CD14-positive monocyte (primary cell): Measurements from ENCODE around the gene PDE4D. TPM values are rescaled to one million over a fixed set of nuclear protein-coding genes. Genes with fewer than 3 reads are reported as not detected.

Source experiments
- DNase-seq, 3 donors: peaks; one replicate each; pipeline ENCODE4 v3.0.0-alpha.2; 2011 to 2022
- H2AFZ ChIP-seq: 2 replicates; pipeline ENCODE4 v1.6.0; 2012; ENCODE audit warnings: mild to moderate bottlenecking, low read depth, low read length, inconsistent platforms; ENCODE audit not compliant: insufficient read depth, poor library complexity, severe bottlenecking
- H3K27ac ChIP-seq, 2 donors: 1 replicate in 1 of 2; 2 replicates in 1 of 2; pipeline ENCODE4 v1.5.1; 2012 to 2013; ENCODE audit warnings: low read length in 2 of 2, control low read depth in 1 of 2, inconsistent platforms in 1 of 2, low read depth in 1 of 2, mild to moderate bottlenecking in 1 of 2
- H3K27me3 ChIP-seq, 2 donors: one replicate each; pipeline versions ENCODE4 v1.6.0 to v1.6.1; 2011 to 2013; ENCODE audit warnings: low read length in 2 of 2; ENCODE audit not compliant: control insufficient read depth in 2 of 2, insufficient read depth in 2 of 2
- H3K36me3 ChIP-seq, 2 donors: replicated peaks in 1 of 2; 1 replicate in 1 of 2; 2 replicates in 1 of 2; pipeline versions ENCODE4 v1.5.1 to v1.6.1; 2012 to 2013; ENCODE audit warnings: low read length in 2 of 2, control low read depth in 1 of 2, inconsistent platforms in 1 of 2, mild to moderate bottlenecking in 1 of 2; ENCODE audit not compliant: insufficient read depth in 2 of 2, control insufficient read depth in 1 of 2
- H3K4me1 ChIP-seq, 2 donors: 1 replicate in 1 of 2; 2 replicates in 1 of 2; pipeline versions ENCODE4 v1.5.1 to v1.6.1; 2012 to 2013; ENCODE audit warnings: low read length in 2 of 2, control low read depth in 1 of 2, inconsistent platforms in 1 of 2, mild to moderate bottlenecking in 1 of 2, moderate library complexity in 1 of 2; ENCODE audit not compliant: insufficient read depth in 2 of 2, control insufficient read depth in 1 of 2
- H3K4me2 ChIP-seq: replicated peaks from 2 replicates; pipeline ENCODE3; 2012; ENCODE audit warnings: low read length, moderate library complexity, mild to moderate bottlenecking; ENCODE audit not compliant: poor library complexity, severe bottlenecking; ENCODE audit errors: extremely low read depth
- H3K4me3 ChIP-seq, 3 experiments: fragments of 200-600 bp in 1 of 3; sonication (generic) in 1 of 3; replicated peaks in 1 of 3; 1 replicate in 2 of 3; 2 replicates in 1 of 3; pipeline ENCODE4 v1.5.1; 2011 to 2013; ENCODE audit warnings: low read length in 3 of 3, mild to moderate bottlenecking in 3 of 3, control low read depth in 2 of 3, low read depth in 2 of 3, inconsistent platforms in 1 of 3, moderate library complexity in 1 of 3
- H3K79me2 ChIP-seq: 2 replicates; pipeline ENCODE4 v1.6.0; 2012; ENCODE audit warnings: mild to moderate bottlenecking, control low read depth, inconsistent platforms, low read length, moderate library complexity; ENCODE audit not compliant: insufficient read depth
- H3K9ac ChIP-seq: 2 replicates; pipeline ENCODE4 v1.6.0; 2017; ENCODE audit warnings: low read length, mild to moderate bottlenecking; ENCODE audit not compliant: insufficient read depth, poor library complexity, severe bottlenecking
- H3K9me3 ChIP-seq, 2 donors: replicated peaks in 1 of 2; 1 replicate in 1 of 2; 2 replicates in 1 of 2; pipeline versions ENCODE4 v1.5.1 to v1.6.1; 2012 to 2013; ENCODE audit warnings: low read length in 2 of 2, control low read depth in 1 of 2; ENCODE audit not compliant: control insufficient read depth in 1 of 2, insufficient read depth in 1 of 2
- H4K20me1 ChIP-seq: 2 replicates; pipeline ENCODE4 v1.6.0; 2012; ENCODE audit warnings: mild to moderate bottlenecking, low read length, control low read depth, moderate library complexity; ENCODE audit not compliant: insufficient read depth
- H3K27ac Mint-ChIP-seq, 7 donors: one replicate each; pipeline ENCODE4 v1.8.0; 2020; ENCODE audit warnings: mild to moderate bottlenecking in 7 of 7, mixed read lengths in 7 of 7, moderate library complexity in 6 of 7, inconsistent platforms in 2 of 7
- H3K27me3 Mint-ChIP-seq, 3 donors: one replicate each; pipeline ENCODE4 v1.8.0; 2021 to 2022; ENCODE audit warnings: low read depth in 3 of 3, mild to moderate bottlenecking in 3 of 3, mixed read lengths in 3 of 3, moderate library complexity in 3 of 3, inconsistent platforms in 1 of 3
- H3K36me3 Mint-ChIP-seq, 2 donors: one replicate each; pipeline ENCODE4 v1.8.0; 2020; ENCODE audit warnings: mixed read lengths in 2 of 2, inconsistent platforms in 1 of 2, mild to moderate bottlenecking in 1 of 2
- H3K4me1 Mint-ChIP-seq: one replicate; pipeline ENCODE4 v1.8.0; 2020; ENCODE audit warnings: mild to moderate bottlenecking, mixed read lengths
- H3K4me3 Mint-ChIP-seq, 2 donors: one replicate each; pipeline ENCODE4 v1.8.0; 2020; ENCODE audit warnings: mild to moderate bottlenecking in 2 of 2, mixed read lengths in 2 of 2, moderate library complexity in 1 of 2
- H3K9me3 Mint-ChIP-seq, 7 donors: one replicate each; pipeline ENCODE4 v1.8.0; 2020 to 2022; ENCODE audit warnings: mixed read lengths in 7 of 7, mild to moderate bottlenecking in 6 of 7, moderate library complexity in 6 of 7, inconsistent platforms in 2 of 7
- WGBS: methylation state at CpG from one replicate; pipeline ENCODE4 v1.1.5; 2013; ENCODE audit warnings: missing lambda C conversion rate; ENCODE audit not compliant: insufficient coverage; 5-methylcytosine and 5-hydroxymethylcytosine counted together
- intact Hi-C, 2 donors: fragments of 100-400 bp; cut with micrococcal nuclease; formaldehyde crosslinking; loops; one replicate each; pipeline versions ENCODE4 v1.15.0 to v1.15.1; 2023
- polyA plus RNA-seq, 3 donors: library from polyadenylated mRNA; depleted of rRNA in 1 of 3; unstranded in 2 of 3; stranded (reverse) in 1 of 3; fragments of 300-500 nt in 2 of 3; fragments of >200 nt in 1 of 3; fragmentation: Illumina TruSeq in 2 of 3; gene quantifications; 1 replicate in 2 of 3; 2 replicates in 1 of 3; pipeline ENCODE4 v1.2.3, GENCODE V29; 2012 to 2021
- TF ChIP-seq, protein P1 (sequence below): fragments of 200-600 bp; IDR thresholded peaks from one replicate; pipeline ENCODE4 v1.8.0; 2022; ENCODE audit warnings: antibody characterized with exemption, mild to moderate bottlenecking

The PDE4D gene
- polyA plus RNA-seq, 3 donors, result 1.9 to 3.4 (median 2.8) TPM

DNA sequence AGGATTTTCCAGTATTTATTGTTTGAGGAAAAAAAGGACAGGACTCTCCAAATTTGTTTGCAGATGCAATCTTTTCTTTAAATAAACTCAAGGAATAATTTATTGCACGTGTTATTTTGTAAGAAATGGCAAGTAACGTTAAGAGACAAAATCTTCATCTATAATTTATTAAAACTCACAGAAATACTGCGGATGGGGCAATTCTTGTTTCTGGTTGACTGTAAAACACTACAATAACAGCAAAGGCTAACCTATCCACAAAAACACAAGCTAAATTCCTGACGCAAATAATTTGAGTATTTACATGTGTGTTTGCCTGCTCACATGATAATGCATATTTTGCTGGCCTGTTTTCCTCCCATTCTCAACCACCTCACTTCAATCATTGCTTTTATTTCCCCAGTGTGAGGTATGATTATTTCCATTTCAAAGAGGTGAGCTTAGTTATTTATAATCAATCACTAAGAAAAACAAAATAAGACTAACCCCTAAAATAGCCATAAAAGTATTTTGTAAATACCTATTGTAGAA, 619.4 kb downstream of the PDE4D start:
- no peak overlapping the region for H3K4me3 Mint-ChIP-seq
- no peak for DNase-seq
- Histone ChIP-seq H3K9ac (no peak overlapping the region), H3K4me3 (no peak overlapping the region), H3K36me3 (no peaks in the 10 kb centered on the region), H3K9me3 (no peaks in the 10 kb centered on the region), H2AFZ (no peak overlapping the region), H3K27ac (no peak overlapping the region), H3K4me2 (no peak overlapping the region), H3K4me1 (peaks cover 0 to 9% of the 10 kb centered on the region in 2 donors), H4K20me1 (no peaks in the 10 kb centered on the region), H3K27me3 (no peaks in the 10 kb centered on the region), H3K79me2 (no peaks in the 10 kb centered on the region)
- peaks cover 1 to 7% (median 1%) of the 10 kb centered on the region in 3 donors for H3K27me3 Mint-ChIP-seq
- H3K4me1 Mint-ChIP-seq, result peaks cover 15% of the 10 kb centered on the region
- TF ChIP-seq, protein P1, sequence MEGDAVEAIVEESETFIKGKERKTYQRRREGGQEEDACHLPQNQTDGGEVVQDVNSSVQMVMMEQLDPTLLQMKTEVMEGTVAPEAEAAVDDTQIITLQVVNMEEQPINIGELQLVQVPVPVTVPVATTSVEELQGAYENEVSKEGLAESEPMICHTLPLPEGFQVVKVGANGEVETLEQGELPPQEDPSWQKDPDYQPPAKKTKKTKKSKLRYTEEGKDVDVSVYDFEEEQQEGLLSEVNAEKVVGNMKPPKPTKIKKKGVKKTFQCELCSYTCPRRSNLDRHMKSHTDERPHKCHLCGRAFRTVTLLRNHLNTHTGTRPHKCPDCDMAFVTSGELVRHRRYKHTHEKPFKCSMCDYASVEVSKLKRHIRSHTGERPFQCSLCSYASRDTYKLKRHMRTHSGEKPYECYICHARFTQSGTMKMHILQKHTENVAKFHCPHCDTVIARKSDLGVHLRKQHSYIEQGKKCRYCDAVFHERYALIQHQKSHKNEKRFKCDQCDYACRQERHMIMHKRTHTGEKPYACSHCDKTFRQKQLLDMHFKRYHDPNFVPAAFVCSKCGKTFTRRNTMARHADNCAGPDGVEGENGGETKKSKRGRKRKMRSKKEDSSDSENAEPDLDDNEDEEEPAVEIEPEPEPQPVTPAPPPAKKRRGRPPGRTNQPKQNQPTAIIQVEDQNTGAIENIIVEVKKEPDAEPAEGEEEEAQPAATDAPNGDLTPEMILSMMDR, result no peak
- WGBS, result no CpG with 5 or more reads among the region's 4 CpGs
- no peaks in the 10 kb centered on the region for H3K9me3 Mint-ChIP-seq
- H3K36me3 Mint-ChIP-seq, result no peaks in the 10 kb centered on the region
- H3K27ac Mint-ChIP-seq, result no peak overlapping the region
- intact Hi-C loops, result no loop called here

DNA sequence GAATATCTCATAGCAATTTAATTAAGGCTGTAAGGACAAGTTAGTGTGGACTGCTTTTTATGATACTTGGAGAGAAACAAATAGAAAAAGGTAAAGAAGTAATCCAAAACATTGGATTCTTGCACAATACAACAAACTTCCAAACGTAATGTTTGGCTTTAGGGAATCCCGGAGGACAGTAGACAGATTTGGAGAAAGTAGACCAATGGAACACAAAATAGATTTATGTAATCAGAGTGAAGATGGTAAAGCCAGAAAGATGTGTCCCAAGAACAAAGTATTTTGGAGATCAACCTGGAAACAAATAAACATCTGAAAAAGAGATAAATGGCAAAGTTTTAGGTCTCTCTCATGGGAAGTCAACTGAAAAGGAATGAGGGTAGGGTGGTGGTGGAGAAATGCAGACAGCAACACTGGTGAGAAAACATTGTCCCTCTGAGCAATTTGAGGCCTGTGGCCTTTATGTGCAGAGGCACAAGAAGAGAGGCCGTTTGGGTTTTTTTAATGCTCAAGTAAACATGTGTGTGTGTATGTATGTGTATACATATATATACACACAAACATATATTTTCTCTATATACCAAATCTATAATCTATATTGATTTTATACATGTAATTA, 620.6 kb downstream of the PDE4D start:
- no CpG with 5 or more reads among the region's 3 CpGs for WGBS
- Mint-ChIP-seq H3K27ac (no peak overlapping the region), H3K4me3 (no peak overlapping the region), H3K4me1 (peaks cover 22% of the 10 kb centered on the region), H3K36me3 (no peaks in the 10 kb centered on the region), H3K9me3 (no peaks in the 10 kb centered on the region), H3K27me3 (peaks cover 1 to 7% (median 1%) of the 10 kb centered on the region in 3 donors)
- TF ChIP-seq, protein P1, result no peak
- H3K36me3 ChIP-seq, result no peaks in the 10 kb centered on the region
- no peaks in the 10 kb centered on the region for H3K27me3 ChIP-seq
- intact Hi-C loops, result no loop called here
- no peak overlapping the region for H3K9ac ChIP-seq
- no peak overlapping the region for H3K4me2 ChIP-seq
- H4K20me1 ChIP-seq, result no peaks in the 10 kb centered on the region
- no peaks in the 10 kb centered on the region for H3K79me2 ChIP-seq
- no peak overlapping the region for H3K27ac ChIP-seq
- H3K4me1 ChIP-seq, result peaks cover 0 to 12% of the 10 kb centered on the region in 2 donors
- no peak for DNase-seq
- H2AFZ ChIP-seq, result no peak overlapping the region
- no peaks in the 10 kb centered on the region for H3K9me3 ChIP-seq
- no peak overlapping the region for H3K4me3 ChIP-seq
